A549 (cell line): ENCODE data around the gene COL15A1.

Experiments used
- CEBPB ChIP-seq, 2 experiments: fragments of >200 bp in 1 of 2; sonication (Bioruptor Twin) in 1 of 2; formaldehyde crosslinking in 1 of 2; IDR thresholded peaks; 2 replicates each; pipeline ENCODE4 v1.6.1; 2012 to 2016
- FOSL2 ChIP-seq, 2 experiments: fragments of 450-650 bp in 1 of 2; fragments of >200 bp in 1 of 2; sonication (Bioruptor Twin) in 1 of 2; formaldehyde crosslinking; IDR thresholded peaks; 2 replicates each; pipeline versions ENCODE4 v1.5.0 to v1.6.1; 2016 to 2020; ENCODE audit warnings: mild to moderate bottlenecking in 1 of 2, moderate library complexity in 1 of 2
- HEYL ChIP-seq: fragments of 250-450 bp; sonication (Bioruptor Pico); IDR thresholded peaks from 2 replicates; pipeline ENCODE4 v1.8.0; 2021; ENCODE audit warnings: mild to moderate bottlenecking, moderate library complexity
- HOXA7 ChIP-seq: fragments of 250-450 bp; sonication (Bioruptor Pico); IDR thresholded peaks from 2 replicates; pipeline ENCODE4 v1.5.0; 2020; ENCODE audit warnings: mild to moderate bottlenecking, moderate library complexity
- KDM5A ChIP-seq: fragments of 200-600 bp; sonication (generic); IDR thresholded peaks from 2 replicates; pipeline ENCODE4 v1.6.1; 2016; ENCODE audit warnings: antibody characterized with exemption, mild to moderate bottlenecking
- MAFK ChIP-seq: fragments of 450-650 bp; IDR thresholded peaks from 2 replicates; pipeline ENCODE4 v1.6.1; 2014; ENCODE audit not compliant: partially characterized antibody
- PHF8 ChIP-seq: fragments of 200-600 bp; sonication (generic); IDR thresholded peaks from 2 replicates; pipeline ENCODE4 v1.6.1; 2016; ENCODE audit warnings: low read depth, mild to moderate bottlenecking, antibody characterized with exemption, moderate library complexity, borderline replicate concordance
- POLR2A ChIP-seq: IDR thresholded peaks from 2 replicates; pipeline ENCODE4 v1.6.1; 2012; ENCODE audit warnings: mild to moderate bottlenecking, low read length
- RAD21 ChIP-seq, 2 experiments: fragments of >200 bp in 1 of 2; sonication (Bioruptor Twin) in 1 of 2; formaldehyde crosslinking in 1 of 2; IDR thresholded peaks in 1 of 2; conservative IDR thresholded peaks in 1 of 2; 2 replicates in 1 of 2; 3 replicates in 1 of 2; pipeline ENCODE4 v1.6.1; 2012 to 2018; ENCODE audit warnings: inconsistent platforms in 1 of 2
- RCOR1 ChIP-seq: fragments of 150-350 bp; IDR thresholded peaks from 2 replicates; pipeline ENCODE4 v1.6.1; 2014; ENCODE audit warnings: antibody characterized with exemption, low read length, low read depth
- TF ChIP-seq, protein P1 (sequence below): fragments of >200 bp; sonication (Bioruptor Twin); formaldehyde crosslinking; IDR thresholded peaks from 3 replicates; pipeline ENCODE4 v1.5.1; 2016
- TF ChIP-seq, protein P2 (sequence below): IDR thresholded peaks from 2 replicates; pipeline ENCODE4 v1.6.1; 2012

DNA sequence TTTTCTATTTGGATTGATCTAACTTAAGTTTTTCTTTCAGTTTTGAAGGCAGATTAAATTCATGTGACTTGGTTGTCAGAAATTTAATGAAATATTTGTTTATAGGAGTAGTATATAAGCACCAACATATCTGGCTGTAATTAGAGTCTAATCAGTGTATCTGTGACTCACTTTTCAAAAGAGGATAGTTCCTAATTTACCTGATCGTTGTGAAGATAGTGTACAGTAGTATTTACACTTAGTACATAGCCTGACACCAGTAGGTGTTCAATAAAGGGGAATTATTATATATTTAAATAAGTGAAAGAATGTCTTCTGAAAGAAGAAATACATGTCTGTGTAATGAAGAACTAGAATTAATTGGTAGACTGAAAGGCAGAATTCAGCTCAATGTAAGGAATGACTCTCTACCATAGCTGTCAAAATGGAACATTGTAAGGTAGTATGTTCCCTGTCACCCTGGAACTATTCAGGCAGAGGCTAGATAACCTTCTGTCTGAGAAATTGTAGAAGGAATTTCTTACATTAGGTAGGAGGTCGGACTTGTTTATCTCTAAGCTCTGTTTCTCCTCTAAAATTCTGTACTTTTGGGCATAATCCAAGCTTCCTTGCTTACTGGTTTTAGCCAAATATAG, 169.8 kb downstream of the COL15A1 start:
- no peak for TF ChIP-seq RCOR1
- TF ChIP-seq, protein P1, sequence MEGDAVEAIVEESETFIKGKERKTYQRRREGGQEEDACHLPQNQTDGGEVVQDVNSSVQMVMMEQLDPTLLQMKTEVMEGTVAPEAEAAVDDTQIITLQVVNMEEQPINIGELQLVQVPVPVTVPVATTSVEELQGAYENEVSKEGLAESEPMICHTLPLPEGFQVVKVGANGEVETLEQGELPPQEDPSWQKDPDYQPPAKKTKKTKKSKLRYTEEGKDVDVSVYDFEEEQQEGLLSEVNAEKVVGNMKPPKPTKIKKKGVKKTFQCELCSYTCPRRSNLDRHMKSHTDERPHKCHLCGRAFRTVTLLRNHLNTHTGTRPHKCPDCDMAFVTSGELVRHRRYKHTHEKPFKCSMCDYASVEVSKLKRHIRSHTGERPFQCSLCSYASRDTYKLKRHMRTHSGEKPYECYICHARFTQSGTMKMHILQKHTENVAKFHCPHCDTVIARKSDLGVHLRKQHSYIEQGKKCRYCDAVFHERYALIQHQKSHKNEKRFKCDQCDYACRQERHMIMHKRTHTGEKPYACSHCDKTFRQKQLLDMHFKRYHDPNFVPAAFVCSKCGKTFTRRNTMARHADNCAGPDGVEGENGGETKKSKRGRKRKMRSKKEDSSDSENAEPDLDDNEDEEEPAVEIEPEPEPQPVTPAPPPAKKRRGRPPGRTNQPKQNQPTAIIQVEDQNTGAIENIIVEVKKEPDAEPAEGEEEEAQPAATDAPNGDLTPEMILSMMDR: no peak
- no peak for TF ChIP-seq MAFK
- no peak for TF ChIP-seq KDM5A
- TF ChIP-seq PHF8: no peak
- no peak for TF ChIP-seq HOXA7
- TF ChIP-seq, protein P2, sequence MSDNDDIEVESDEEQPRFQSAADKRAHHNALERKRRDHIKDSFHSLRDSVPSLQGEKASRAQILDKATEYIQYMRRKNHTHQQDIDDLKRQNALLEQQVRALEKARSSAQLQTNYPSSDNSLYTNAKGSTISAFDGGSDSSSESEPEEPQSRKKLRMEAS: no peak
- TF ChIP-seq RAD21 (conservative IDR thresholded peaks at IDR 0.05 in 1 of 2, IDR thresholded peaks at IDR 0.05 in 1 of 2): no peak
- no peak for TF ChIP-seq HEYL (CRISPR knock-in tag)
- TF ChIP-seq CEBPB (IDR thresholded peaks at IDR 0.05): no peak
- no peak for TF ChIP-seq FOSL2 (IDR thresholded peaks at IDR 0.05)
- no peak for TF ChIP-seq FOSL2 (CRISPR knock-in tag; IDR thresholded peaks at IDR 0.05)
- no peak for TF ChIP-seq POLR2A
